ENCODE results near the gene RBPJ. TPM values are rescaled to one million over a fixed set of nuclear protein-coding genes. Genes with fewer than 3 reads are reported as not detected.
A peak's percentile ranks its signal among the peaks of the same experiment; 100 is the strongest.
"Not testable (repeated sequence)": the region's sequence is repeated elsewhere in the genome, so short reads cannot be mapped to it uniquely, and the experiment has no call there.

Gene RBPJ
- total RNA-seq, 1 donor from 2014 or later = 42.3 TPM

DNA sequence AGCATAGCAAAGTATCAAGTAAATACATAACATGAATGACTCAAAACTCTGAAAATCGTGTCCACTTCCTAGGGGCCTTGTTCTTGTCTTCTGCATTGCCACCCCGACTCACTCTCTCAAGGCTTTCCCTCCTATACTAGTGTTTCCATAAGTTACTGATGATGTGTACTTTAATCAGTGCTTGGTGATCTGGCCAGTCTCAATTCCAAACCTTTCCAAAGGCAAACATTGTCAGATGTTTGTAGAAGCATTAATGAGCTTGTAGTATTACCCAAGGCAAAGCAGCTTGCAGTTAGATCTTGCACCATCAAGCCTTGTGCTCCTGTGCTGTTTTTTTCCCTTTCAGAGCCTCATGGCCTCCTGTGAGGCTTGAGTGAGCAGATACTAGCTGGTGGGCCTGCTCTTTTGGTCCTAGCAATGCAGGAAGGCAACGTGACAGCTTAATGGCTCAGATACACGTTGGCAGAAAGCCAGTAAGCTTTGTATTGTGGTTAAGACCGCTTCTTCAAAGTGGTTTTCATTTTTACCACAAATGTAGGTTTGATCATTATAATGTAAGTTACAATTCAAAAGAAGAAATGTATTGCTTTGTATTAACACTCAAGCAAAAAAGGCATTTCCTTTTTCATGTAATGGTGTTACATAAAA, 51.8 kb downstream of the RBPJ start:
- DNase-seq (ENCODE audit: low read depth in 2 of 2) = peak; percentile 72 to 85

DNA sequence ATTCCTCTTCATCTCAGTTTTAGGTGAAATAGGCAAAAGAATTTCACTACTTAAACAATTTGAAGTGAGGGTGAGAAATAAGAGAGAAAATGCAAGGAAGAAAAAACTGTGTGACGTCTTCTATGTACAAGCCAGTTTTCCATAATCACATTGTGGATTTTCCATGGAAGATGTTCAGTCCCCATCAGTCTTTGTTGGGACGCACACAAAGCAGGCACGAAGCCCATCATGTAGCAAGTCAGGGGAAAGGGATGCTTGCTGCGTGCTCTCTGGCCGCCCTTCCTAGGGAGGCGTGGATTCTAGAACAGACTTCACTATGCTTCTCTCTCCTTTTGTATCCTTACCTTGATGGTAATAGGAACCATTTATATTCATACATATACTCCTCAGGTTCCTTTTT, 54.7 kb downstream of the RBPJ start:
- DNase-seq (ENCODE audit: low read depth in 2 of 2) = no peak

DNA sequence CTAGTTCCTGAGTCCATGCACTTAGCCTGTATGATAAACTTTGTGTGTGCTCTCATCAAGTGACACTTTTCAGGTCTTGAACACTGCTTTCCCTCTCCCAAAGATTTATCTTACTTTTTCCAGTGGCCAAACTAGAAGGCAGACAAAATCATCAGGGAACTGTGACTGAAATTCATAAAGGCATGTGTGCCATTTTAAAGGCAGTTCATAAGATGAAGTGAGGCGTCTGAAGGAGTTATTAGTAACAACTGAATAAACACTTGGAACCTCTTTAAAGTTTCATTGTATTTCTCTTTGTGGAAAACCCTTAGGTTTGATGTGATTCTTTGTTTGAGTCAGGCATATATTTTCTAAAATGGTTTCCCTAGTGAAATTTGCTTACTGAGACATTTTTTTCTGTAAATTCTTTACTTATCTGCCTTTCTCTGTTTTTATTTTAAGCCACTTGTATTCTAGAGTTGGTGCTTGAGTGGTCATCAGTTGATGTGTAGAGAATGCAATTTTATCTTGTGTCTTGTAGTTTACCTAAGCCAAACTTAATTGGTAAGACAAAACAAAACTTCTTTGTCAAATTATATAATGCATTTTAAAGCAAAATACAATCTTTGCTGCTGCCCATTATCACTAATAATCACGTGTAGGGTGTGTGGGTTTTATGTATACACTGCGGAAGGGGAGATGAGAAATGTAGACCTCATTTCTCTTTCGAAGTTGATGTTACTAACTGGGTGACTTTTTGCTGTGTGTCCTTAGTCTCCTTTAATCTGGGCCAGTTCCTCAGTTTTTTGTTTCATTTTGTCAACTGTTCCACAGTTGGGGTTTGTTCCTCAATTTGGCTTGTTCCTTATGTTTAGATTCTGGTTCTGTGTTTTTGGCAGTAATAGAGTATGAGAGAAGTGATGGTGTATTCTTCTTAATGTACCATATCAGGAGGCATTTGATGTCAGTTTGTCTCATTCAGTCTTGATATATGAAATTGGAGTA, 56.8 kb downstream of the RBPJ start:
- no peak for DNase-seq (ENCODE audit: low read depth in 2 of 2)

DNA sequence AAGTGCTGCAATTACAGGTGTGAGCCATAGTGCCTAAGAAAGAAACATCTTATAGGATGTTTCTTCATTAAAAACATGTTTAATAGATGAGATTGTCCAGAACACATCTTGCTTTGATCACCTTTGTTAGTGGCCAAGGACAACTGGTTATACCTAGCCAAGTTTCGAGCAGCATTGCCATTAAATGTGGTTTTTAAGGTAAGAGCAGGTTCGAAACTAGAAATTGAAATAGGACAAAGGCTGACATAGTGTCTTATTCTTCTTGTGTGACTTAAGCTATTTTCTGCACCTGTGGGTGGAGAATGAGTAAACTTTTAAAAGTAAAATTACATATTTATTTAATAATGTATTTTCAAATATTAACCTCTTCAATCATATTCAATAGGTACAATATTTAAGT, 59.0 kb downstream of the RBPJ start:
- DNase-seq (ENCODE audit: low read depth in 2 of 2) = no peak

DNA sequence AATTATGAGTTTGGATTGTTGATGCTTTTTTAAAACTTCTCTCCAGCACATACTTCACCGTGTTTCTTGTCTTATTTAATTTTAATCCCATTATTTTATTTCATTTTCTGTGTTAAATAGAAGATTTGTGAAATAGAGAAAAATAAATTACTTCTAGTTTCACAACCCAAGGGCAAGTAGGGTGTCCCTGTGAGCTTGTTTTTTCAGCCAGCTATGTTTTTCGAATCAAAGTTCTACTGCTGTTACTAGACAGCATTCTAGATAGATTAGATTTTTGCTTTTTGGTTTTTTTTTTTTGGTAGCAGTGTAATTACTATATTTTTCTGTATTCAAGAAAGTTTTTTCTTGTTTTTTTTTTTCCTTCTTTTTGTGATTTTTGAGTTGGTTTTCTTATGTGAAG, 59.9 kb downstream of the RBPJ start:
- DNase-seq (ENCODE audit: low read depth in 2 of 2) = no peak

DNA sequence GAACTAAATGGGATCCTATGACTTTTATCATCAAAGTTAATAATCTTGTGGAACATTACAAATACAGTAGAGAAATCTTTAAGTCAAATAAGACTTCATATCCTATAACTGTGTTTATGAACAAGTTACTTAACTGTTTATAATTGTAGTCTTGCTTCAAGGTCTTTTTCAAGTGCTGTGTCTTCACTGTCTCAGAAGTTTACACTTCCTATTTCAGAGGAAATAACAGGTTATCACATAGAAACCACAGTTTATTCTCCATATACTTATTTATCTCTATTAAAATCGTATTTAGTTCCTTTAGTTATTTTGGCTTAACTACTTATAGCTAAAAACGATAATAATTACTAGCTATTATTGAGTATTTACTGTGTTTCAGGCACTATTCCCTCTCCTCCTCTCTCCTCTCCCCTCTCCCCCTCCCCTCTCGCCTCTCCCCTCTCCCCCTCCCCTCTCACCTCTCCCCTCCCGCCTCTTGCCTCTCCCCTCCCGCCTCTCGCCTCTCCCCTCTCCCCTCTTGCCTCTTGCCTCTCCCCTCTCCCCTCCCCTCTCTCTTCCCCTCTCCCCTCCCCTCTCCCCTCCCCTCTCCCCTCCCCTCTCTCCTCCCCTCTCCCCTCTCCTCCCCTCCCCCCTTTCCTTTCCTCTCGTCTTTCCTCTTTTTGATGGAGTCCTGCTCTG, 63.7 kb downstream of the RBPJ start:
- no peak for DNase-seq (ENCODE audit: low read depth in 2 of 2)

DNA sequence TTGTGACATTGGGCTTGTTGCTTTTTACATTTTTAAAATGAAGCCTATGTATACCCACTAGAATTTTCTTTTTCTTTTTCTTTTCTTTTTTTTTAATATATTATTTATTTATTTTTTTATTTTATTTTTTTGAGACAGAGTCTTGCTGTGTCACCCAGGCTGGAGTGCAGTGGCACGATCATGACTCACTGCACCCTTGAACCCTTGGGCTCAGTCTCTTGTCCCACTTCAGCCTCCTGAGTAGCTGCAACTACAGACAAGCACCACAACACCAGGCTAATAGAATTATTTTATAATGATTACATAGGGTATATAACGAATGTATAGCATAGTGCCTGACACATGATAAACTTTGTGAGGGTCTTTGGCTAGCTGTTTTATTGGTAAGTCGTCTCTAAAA, 64.9 kb downstream of the RBPJ start:
- DNase-seq (ENCODE audit: low read depth in 2 of 2) = no peak

DNA sequence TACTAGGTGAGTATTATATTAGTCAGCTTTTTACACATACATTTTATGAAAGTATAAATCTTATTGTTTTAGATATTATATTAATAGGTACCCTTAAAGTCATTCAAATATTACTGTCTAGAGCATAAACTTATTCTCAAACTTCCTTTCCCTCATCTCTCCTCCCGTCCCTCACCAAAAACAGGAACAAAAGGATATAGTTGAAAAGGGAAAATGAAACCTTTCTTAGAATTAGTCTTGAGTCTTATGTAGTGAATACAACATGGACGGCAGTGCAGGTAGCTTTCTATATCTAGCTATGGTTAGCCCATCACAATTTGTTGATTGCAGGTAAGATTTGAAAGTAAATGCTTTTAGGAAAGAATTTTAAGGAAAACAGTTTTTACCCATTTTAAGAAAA, 65.6 kb downstream of the RBPJ start:
- no peak for DNase-seq (ENCODE audit: low read depth in 2 of 2)

DNA sequence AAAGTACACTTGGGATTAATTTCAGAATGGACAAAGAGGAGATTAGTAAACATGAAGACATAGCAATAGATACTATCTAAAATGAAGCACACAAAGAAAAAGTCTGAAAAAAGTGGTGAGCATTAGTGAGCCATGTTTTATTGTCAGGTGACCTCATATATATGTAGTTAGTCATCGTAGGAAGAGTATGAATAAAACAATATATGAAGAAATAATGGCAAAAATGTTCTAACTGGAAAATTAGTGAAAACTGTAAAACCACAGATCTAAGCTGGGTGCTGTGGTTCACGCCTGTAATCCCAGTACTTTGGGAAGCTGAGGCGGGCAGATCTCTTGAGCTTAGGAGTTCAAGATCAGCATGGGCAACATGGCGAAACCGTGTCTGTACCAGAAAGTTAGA, 67.9 kb downstream of the RBPJ start:
- no peak for DNase-seq (ENCODE audit: low read depth in 2 of 2)

DNA sequence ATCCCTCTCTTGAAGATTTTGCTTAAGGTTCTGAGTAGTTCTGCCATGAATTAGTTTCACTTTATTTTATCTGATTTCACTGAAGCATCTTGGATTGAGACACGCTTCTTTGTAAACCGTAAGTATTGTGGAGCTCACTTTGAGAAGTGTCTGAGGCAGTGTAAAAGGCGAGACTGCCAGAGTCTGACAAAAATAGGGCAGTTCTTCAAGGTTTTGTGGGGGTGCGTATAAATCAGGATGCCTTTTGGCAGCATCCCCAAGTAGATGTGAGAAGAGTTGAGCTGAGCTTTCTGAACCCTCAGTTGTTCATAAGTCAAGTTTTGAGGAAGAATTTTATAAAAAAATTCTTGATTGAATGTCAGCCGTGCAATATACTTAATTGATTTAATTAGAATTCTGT, 76.3 kb downstream of the RBPJ start:
- DNase-seq (ENCODE audit: low read depth in 2 of 2) = no peak

DNA sequence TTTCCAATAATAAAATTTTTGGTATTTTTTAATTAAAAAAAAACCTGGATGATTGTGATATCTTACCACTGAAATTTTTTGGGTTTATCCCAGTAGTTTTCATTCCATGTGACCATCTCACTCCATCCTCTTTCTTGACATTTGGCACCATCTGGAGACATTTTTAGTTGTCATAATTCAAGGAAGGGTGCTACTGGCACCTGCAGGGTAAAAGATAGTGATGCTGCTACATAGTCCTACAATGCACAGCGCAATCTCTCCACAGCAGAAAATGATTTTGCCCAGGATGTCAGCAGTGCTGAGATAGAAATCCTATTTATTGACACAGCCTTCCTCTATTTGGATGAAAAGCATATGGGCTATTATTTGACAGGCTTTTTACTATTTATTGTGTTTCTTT, 79.3 kb downstream of the RBPJ start:
- DNase-seq (ENCODE audit: low read depth in 2 of 2) = no peak

DNA sequence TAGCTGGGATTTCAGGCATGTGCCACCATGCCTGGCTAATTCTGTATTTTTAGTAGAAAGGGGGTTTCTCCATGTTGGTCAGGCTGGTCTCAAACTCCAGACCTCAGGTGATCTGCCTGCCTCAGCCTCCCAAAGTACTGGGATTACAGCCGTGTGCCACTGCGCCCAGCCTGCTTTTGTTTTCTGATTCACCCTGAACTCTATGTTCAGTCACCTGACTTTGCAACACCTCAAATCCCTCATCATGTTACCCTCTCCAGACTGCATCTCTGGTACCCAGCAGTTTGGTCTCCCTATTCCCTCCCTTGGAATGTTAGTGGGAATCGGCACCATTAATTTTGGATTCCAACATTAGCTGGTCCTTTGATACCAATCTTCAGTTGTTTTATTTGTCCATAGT, 81.2 kb downstream of the RBPJ start:
- DNase-seq (ENCODE audit: low read depth in 2 of 2) = not testable (repeated sequence)

DNA sequence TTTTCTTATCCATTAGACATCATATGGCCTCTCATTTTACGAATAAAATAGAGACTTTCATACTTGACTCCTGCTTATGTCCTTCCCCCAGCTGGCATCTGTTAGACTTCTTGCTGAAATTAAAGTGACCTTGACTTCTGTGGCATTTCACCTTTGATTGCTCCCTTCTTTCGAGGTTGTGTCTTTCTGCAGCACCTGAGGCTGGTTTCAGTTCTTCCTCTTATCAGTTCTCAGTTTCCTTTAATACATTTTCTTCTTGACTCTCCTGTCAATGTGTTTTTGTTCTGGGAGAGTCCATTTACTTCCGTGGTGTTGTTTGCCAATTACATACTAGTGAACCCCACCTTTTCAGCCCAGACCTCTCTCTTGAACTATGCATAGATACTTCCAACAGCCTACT, 81.6 kb downstream of the RBPJ start:
- no peak for DNase-seq (ENCODE audit: low read depth in 2 of 2)

DNA sequence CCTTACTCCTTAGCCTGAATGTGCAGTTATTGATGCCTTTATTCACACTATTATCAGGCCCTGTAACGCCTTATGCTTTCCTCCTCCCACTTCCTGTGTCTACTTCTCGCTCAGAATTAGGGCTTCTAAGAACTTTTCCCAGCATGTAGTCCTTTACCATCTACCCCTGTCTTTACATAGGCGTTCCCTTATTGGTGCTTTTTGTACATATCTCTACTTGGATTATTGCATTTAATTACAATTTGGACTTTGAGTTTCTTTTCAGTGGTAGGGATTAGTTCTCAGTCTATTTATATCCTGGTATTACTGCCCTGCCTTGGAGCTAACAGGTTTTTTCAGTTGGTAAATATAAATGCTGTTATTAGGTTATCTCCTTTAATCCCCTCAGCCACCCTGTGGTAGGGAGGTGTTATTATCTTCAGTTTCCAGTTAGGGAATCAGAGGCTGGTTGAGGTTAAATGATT, 84.0 kb downstream of the RBPJ start:
- no peak for DNase-seq (ENCODE audit: low read depth in 2 of 2)

DNA sequence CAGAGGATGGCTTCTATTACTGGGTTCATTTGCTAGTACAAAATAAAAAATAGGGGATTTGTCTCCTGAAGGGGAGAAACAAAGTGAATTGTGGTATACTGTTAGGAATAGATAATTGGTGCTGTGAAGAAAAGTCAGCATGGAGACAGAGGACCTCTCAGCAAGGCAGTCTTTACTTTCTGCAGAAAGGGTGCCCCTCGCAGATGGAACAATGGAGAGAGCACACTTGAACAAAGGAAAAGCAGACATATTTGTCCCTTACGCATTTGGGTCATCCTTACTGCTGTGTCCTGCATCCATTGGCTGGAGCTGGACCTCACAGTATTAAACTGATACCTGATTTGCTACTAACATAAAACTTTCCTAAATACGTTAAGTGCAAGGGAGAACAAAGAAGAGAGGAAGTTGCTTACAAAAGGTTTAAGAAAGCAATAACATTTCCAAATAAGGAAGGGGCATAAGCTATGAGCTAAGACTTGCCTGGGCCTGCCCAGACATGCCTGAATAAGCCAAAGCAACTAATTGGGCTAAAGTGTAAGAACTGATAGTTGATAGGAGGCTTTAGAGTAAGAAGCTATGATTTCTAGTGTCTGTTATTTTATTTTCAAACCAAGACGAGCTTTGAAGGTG, 85.6 kb downstream of the RBPJ start:
- no peak for DNase-seq (ENCODE audit: low read depth in 2 of 2)

DNA sequence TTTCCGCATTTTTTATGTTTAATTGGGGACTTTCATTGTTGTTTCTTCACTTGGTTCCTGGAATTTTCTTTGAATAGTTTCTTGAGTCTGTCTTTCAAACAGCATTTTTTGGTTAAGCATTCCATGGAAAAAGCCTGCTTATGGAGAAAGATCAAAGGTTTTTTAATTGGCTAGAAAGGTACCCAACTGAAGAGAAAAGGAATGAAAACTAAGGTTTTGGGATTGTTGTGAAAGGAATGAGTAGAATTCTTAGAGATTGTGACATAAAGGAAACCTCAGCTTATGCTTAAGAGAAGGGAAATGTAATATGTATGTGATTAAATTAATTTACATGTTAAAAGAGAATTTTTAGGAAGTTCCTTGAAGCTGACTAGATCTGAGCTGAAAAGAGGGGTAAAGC, 86.7 kb downstream of the RBPJ start:
- DNase-seq (ENCODE audit: low read depth in 2 of 2) = no peak

DNA sequence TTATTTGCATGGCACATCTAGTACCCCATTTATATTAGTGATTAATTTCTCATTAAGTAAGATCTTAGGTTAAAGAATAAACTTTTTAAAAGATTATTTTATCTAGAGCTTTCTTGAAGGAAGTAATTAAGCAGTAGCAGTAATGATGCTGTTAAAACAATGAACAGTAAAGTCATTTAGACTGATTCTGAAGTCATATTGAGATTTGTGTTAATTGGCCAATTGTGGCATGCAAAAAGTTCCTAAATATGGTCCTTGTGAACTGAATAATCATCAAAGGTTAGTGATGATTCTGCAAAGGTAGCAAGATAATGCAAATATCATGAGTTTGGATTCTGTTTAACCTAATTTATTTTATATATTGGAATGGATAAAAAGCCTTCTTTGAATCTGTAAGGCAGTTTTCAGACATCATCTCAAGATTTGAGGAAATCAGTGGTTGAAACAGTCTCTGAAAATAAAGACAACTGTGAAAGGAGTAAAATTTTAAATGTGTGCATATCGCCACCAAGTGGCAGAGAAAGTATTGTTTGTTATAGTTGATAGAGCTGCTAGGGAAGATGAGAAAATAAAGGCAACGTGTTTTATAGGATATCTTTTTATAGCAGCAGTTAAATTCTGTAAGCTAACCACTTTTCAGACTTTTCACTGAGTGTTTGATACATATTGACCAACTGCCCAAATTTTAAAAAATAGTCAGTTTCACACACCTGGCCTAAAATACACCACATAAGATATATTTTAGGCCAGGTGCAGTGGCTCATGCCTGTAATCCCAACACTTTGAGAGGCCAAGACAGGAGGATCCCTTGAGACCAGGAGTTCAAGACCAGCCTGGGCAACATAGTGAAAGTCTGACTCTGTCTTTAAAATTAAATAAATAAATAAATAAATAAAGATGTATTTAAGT, 89.8 kb downstream of the RBPJ start:
- peak; percentile 59 to 68 for DNase-seq (ENCODE audit: low read depth in 2 of 2)

DNA sequence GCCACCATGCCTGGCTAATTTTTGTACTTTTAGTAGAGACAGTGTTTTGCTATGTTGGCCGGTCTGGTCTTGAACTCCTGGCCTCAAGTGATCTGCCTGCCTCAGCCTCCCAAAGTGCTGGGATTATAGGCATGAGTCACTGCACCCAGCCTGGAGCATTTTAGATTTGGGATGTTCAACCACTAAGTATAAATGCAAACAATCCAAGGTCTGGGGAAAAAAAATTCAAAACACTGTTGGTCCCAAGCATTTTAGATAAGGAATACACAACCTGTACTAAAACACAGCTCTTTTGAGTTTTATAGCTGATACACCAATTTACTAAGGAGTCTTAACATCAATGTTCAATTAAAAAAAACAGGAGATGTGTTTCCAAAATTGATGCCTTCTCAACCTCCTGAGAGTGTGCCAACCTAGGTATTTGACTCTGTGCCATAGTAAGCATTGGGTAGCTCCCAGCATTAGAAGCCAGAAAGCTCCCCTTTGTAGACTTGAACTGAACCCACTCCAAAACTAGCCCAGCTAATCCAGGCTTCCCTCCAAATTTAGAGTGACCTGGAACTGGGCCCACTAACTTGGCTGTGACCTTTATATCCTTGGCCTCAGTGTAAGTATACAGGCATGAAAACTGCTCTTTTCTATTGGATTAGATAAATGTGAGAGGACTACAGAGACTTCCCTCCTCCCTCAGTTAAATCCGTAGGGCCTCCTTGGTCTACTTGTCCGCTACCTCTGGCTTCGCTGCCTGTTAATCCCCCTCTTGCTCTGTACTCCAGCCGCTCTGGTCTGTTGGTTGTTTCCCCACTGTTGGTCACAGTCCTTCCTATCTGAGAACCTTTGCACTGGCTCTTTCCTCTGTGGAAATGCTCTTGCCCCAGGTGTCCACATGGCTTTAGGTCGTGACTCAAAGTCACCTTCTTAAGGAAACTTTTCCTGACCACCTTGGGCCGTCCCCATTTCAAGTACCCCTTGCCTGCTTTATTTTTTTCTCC, 91.9 kb downstream of the RBPJ start:
- no peak for DNase-seq (ENCODE audit: low read depth in 2 of 2)

DNA sequence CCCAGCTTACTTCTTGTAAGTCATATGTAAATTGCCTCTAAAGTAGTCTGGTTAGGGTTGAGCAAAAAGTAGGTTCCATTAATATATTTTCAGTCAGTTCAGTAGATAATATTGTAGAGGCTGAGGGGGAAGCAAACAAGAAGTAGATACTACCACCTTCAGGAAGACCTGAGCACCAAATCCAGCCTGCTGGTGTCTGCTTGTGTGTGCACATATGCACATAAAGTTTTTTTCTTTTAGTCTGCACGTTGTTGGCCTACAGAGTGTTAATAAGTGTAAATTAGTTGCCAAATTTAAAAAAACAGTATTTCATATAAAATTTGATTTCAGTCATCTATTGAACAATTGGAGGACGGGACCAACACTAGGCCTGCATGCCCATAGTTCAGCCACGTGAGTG, 92.8 kb downstream of the RBPJ start:
- no peak for DNase-seq (ENCODE audit: low read depth in 2 of 2)

DNA sequence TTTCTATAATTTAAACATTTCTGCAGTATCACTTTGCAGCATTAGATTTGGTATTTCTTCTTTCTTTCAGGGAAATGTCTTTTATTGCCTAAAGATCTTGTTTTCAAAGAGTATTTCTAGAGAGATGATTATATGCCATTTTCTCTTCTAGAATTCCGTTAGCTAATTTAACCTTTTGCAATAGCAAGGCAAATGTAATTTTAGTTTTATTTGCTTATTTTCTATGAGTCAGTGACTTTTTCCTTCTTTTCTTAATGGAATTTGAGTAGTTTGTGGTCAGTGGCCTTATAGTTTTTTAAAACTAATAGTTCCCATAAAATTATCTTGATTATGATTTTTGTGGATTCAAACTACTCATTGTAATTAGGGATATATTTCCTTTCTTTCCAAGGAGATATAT, 97.3 kb downstream of the RBPJ start:
- no peak for DNase-seq (ENCODE audit: low read depth in 2 of 2)

Data from lung microvascular endothelial cell (primary cell).